GM21360 (cell line): Measurements from ENCODE around the gene POTEM.
"Not testable (repeated sequence)": the region's sequence is repeated elsewhere in the genome, so short reads cannot be mapped to it uniquely, and the experiment has no call there.

Source experiments
- ATAC-seq: cut with Tn5 transposase; IDR thresholded peaks from one replicate; pipeline ENCODE4 v1.9.1; 2021; ENCODE audit warnings: mild to moderate bottlenecking, moderate library complexity; ENCODE audit not compliant: unreplicated experiment

The POTEM gene

GRCh38 chr14:19036811-19037382 lies 69.7 kb downstream of the POTEM start:
- ATAC-seq, result not testable (repeated sequence)

DNA sequence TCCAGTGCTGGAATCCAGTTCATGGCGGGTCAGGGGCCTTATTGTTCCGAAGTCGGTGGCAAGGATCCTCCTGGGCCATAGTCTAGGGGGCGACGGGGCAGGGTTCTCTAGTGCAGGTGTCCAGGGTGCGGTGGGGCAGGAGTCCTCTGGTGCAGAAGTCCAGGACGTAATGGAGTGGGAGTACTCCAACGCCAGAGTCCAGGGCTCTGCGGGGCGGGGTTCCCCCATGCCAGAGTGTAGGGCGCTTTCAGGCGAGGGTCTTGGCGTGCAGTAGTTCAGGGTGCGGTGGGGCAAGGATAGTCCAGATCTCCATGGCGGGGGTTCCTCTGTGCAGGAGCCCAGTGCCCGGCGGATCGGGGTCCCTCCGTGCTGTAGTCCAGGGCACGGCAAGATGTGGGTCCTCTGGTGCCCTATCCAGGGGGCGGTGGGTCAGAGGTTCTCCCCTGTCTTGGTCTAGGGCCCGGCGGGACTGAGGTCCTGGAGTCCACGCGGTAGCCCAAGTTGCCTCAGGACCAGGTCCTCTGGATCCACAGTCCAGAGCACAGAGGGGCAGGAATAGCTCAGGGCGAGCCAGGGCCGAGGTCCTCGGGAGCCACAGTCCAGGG lies 70.9 kb downstream of the POTEM start:
- ATAC-seq, result not testable (repeated sequence)

- ATAC-seq, result not testable (repeated sequence)
Observed at GRCh38 chr14:19038785-19039184, 71.6 kb downstream of the POTEM start.

DNA sequence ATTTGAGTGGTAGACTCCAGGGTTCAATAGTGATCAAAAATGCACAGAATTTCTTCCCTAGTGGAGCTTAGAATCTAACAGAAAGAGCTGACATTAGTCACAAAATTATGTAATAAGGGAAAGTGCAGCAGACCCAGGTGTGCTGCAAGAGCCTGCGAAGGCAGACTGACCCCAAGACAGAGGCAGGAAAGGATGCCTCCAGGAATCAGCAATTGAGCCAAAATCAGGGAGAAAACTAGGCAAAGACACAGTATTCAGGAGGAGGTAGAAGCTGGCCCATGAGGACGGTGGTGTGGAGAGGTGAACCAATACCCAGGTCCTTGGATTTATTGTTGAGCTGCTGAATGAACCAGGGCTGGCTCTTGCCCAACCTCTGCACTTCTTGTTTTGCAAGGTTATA lies 76.2 kb downstream of the POTEM start:
- not testable (repeated sequence) for ATAC-seq
